Activated CD8-positive, alpha-beta memory T cell treated with anti-CD3 and anti-CD28 coated beads for 48 hours (primary cell): ENCODE results near the gene ZNF619.
A peak's percentile ranks its signal among the peaks of the same experiment; 100 is the strongest.

Source experiments
- DNase-seq, 3 experiments: peaks; one replicate each; pipeline ENCODE4 v3.0.0-alpha.2; 2020; ENCODE audit warnings: low read depth in 2 of 3, low spot score in 2 of 3

ZNF619 gene

GRCh38 chr3:40464339-40465110 lies 12.4 kb upstream of the ZNF619 start:
- DNase-seq, result no peak

GRCh38 chr3:40465111-40465407 lies 11.9 kb upstream of the ZNF619 start:
- no peak for DNase-seq

- no peak for DNase-seq
Measured at GRCh38 chr3:40465456-40465855, 11.5 kb upstream of the ZNF619 start.

- DNase-seq, result no peak
Measured at GRCh38 chr3:40468018-40468417, 8.9 kb upstream of the ZNF619 start.

- no peak for DNase-seq
Measured at GRCh38 chr3:40470701-40471100, 6.2 kb upstream of the ZNF619 start.

GRCh38 chr3:40477666-40478065 lies 744 bp downstream of the ZNF619 start:
- no peak for DNase-seq

- DNase-seq, result no peak
Measured at GRCh38 chr3:40487172-40487571, 10.2 kb downstream of the ZNF619 start.

GRCh38 chr3:40490916-40491315 lies 14.0 kb downstream of the ZNF619 start:
- no peak for DNase-seq

GRCh38 chr3:40494698-40495097 lies 17.8 kb downstream of the ZNF619 start:
- DNase-seq, result no peak

- DNase-seq, result no peak
Measured at GRCh38 chr3:40497288-40497687, 20.4 kb downstream of the ZNF619 start.

GRCh38 chr3:40499952-40500351 lies 23.0 kb downstream of the ZNF619 start:
- DNase-seq, result no peak

GRCh38 chr3:40502034-40502433 lies 25.1 kb downstream of the ZNF619 start:
- no peak for DNase-seq

- no peak for DNase-seq
Measured at GRCh38 chr3:40504636-40505430, 27.9 kb downstream of the ZNF619 start.

GRCh38 chr3:40505599-40506462 lies 28.9 kb downstream of the ZNF619 start, which contains the start of gene ZNF620:
Gene ZNF620 (plus strand): TSS chr3:40506039. CDS start chr3:40506353, 314 bp downstream.
- peak; percentile 18 to 42 (median 41) for DNase-seq

GRCh38 chr3:40511031-40511718 lies 34.3 kb downstream of the ZNF619 start:
- DNase-seq, result no peak

- no peak for DNase-seq
Measured at GRCh38 chr3:40516201-40516600, 39.3 kb downstream of the ZNF619 start.

GRCh38 chr3:40518067-40518466 lies 41.1 kb downstream of the ZNF619 start:
- DNase-seq, result no peak

GRCh38 chr3:40518848-40519247 lies 41.9 kb downstream of the ZNF619 start:
- DNase-seq, result no peak

- no peak for DNase-seq
Measured at GRCh38 chr3:40521254-40521653, 44.3 kb downstream of the ZNF619 start.

- no peak for DNase-seq
Measured at GRCh38 chr3:40523781-40524180, 46.9 kb downstream of the ZNF619 start.

- no peak for DNase-seq
Measured at GRCh38 chr3:40524222-40524567, 47.3 kb downstream of the ZNF619 start.
